ENCODE results near the gene GVQW3. TPM values are rescaled to one million over a fixed set of nuclear protein-coding genes. Genes with fewer than 3 reads are reported as not detected.
A peak's percentile ranks its signal among the peaks of the same experiment; 100 is the strongest.

Gene GVQW3
- polyA plus RNA-seq, 3 donors, result 0.15 to 1.1 TPM; not detected in 1

DNA sequence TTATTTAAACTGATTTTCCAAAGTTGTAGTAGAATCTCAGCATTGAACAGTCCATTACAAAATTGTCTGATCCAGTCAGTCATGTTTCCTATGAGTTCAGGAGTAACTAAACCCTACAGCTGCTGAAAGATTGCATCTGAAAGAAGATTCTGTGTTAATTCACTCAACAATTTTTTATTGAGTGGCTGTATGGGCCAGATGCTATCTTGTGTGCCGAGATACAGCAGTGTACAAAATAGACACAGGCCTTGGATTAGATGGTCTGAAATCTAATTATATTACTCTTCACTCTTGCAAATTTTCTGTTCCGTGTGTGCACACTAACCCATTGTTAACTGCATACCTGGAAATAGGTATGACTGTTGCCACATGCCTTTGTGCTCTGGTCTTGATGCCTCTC lies 7.3 kb downstream of the GVQW3 start:
- Histone ChIP-seq H3K4me3 (replicated peaks in 1 of 3; ENCODE audit: low read depth in 2 of 3, low read length in 3 of 3) (no peak overlapping the region), H3K27me3 (ENCODE audit: control insufficient read depth in 2 of 2, insufficient read depth in 2 of 2, low read length in 2 of 2) (no peaks in the 10 kb centered on the region), H3K36me3 (replicated peaks in 1 of 2; ENCODE audit: control insufficient read depth in 1 of 2, insufficient read depth in 2 of 2, low read length in 2 of 2) (no peaks in the 10 kb centered on the region), H4K20me1 (ENCODE audit: insufficient read depth, low read length) (no peaks in the 10 kb centered on the region), H2AFZ (ENCODE audit: insufficient read depth, low read depth, low read length, poor library complexity, severe bottlenecking) (no peak overlapping the region), H3K27ac (ENCODE audit: low read depth in 1 of 2, low read length in 2 of 2) (no peak overlapping the region), H3K9me3 (replicated peaks in 1 of 2; ENCODE audit: control insufficient read depth in 1 of 2, insufficient read depth in 1 of 2, low read length in 2 of 2) (no peaks in the 10 kb centered on the region), H3K79me2 (ENCODE audit: insufficient read depth, low read length) (no peaks in the 10 kb centered on the region), H3K9ac (ENCODE audit: insufficient read depth, low read length, poor library complexity, severe bottlenecking) (no peak overlapping the region), H3K4me2 (replicated peaks; ENCODE audit: extremely low read depth, low read length, poor library complexity, severe bottlenecking) (no peak overlapping the region), H3K4me1 (ENCODE audit: control insufficient read depth in 1 of 2, insufficient read depth in 2 of 2, low read length in 2 of 2) (peaks cover 8% of the 10 kb centered on the region in 2 donors)
- Mint-ChIP-seq H3K27ac (no peak overlapping the region), H3K9me3 (peaks cover 0 to 5% (median 0%) of the 10 kb centered on the region in 7 donors), H3K4me3 (no peak overlapping the region), H3K36me3 (no peaks in the 10 kb centered on the region), H3K27me3 (ENCODE audit: low read depth in 3 of 3) (peaks cover 0 to 3% (median 1%) of the 10 kb centered on the region in 3 donors), H3K4me1 (peaks cover 19% of the 10 kb centered on the region)
- WGBS (ENCODE audit: insufficient coverage), result no CpG with 5 or more reads among the region's 2 CpGs
- TF ChIP-seq, protein P1, sequence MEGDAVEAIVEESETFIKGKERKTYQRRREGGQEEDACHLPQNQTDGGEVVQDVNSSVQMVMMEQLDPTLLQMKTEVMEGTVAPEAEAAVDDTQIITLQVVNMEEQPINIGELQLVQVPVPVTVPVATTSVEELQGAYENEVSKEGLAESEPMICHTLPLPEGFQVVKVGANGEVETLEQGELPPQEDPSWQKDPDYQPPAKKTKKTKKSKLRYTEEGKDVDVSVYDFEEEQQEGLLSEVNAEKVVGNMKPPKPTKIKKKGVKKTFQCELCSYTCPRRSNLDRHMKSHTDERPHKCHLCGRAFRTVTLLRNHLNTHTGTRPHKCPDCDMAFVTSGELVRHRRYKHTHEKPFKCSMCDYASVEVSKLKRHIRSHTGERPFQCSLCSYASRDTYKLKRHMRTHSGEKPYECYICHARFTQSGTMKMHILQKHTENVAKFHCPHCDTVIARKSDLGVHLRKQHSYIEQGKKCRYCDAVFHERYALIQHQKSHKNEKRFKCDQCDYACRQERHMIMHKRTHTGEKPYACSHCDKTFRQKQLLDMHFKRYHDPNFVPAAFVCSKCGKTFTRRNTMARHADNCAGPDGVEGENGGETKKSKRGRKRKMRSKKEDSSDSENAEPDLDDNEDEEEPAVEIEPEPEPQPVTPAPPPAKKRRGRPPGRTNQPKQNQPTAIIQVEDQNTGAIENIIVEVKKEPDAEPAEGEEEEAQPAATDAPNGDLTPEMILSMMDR (IDR thresholded peaks at IDR 0.05), result no peak
- intact Hi-C loops (cut with micrococcal nuclease), result loop anchor here in 1 of 2 donors (10.0 kb wide), 1 partner anchor 154 kb away; no protein-coding TSS in a partner anchor
- no peak for DNase-seq

DNA sequence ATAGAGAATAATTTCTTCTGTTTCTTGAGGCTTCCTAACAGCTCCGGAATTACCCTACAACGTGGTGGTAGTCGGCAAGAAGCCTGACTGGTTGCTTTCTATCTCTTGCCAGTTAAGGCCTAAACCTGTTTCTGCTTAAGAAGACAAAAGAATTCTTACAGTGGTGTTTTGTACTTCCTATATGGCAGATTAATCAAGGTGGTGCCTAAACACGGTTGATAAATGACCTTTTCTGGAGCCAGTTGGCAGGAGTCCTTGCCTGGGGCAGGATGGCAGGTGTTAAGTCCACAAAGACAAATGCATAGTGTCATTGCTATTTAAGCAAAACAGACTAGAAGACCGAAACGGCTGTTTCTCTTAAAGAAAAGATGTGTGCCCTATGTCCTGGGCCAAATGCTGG lies 9.9 kb downstream of the GVQW3 start:
- H3K9ac ChIP-seq (ENCODE audit: insufficient read depth, low read length, poor library complexity, severe bottlenecking), result no peak overlapping the region
- 27% methylated on average over 2 of the region's 6 CpGs for WGBS (ENCODE audit: insufficient coverage)
- intact Hi-C loops (cut with micrococcal nuclease), result no loop called here

More for the DNA sequence above, 9.9 kb downstream of the GVQW3 start:
- H3K4me3 Mint-ChIP-seq, result no peak overlapping the region
- TF ChIP-seq, protein P1 (IDR thresholded peaks at IDR 0.05), result no peak
- Histone ChIP-seq H3K4me1 (ENCODE audit: control insufficient read depth in 1 of 2, insufficient read depth in 2 of 2, low read length in 2 of 2) (peaks cover 0 to 3% of the 10 kb centered on the region in 2 donors), H3K36me3 (replicated peaks in 1 of 2; ENCODE audit: control insufficient read depth in 1 of 2, insufficient read depth in 2 of 2, low read length in 2 of 2) (no peaks in the 10 kb centered on the region), H2AFZ (ENCODE audit: insufficient read depth, low read depth, low read length, poor library complexity, severe bottlenecking) (no peak overlapping the region), H4K20me1 (ENCODE audit: insufficient read depth, low read length) (no peaks in the 10 kb centered on the region), H3K4me2 (replicated peaks; ENCODE audit: extremely low read depth, low read length, poor library complexity, severe bottlenecking) (no peak overlapping the region), H3K27me3 (ENCODE audit: control insufficient read depth in 2 of 2, insufficient read depth in 2 of 2, low read length in 2 of 2) (no peaks in the 10 kb centered on the region), H3K79me2 (ENCODE audit: insufficient read depth, low read length) (no peaks in the 10 kb centered on the region), H3K27ac (ENCODE audit: low read depth in 1 of 2, low read length in 2 of 2) (no peak overlapping the region), H3K4me3 (replicated peaks in 1 of 3; ENCODE audit: low read depth in 2 of 3, low read length in 3 of 3) (no peak overlapping the region), H3K9me3 (replicated peaks in 1 of 2; ENCODE audit: control insufficient read depth in 1 of 2, insufficient read depth in 1 of 2, low read length in 2 of 2) (no peaks in the 10 kb centered on the region)
- peaks cover 0 to 5% (median 0%) of the 10 kb centered on the region in 7 donors for H3K9me3 Mint-ChIP-seq
- DNase-seq, result no peak
- no peaks in the 10 kb centered on the region for H3K36me3 Mint-ChIP-seq
- H3K4me1 Mint-ChIP-seq, result peaks cover 12% of the 10 kb centered on the region
- H3K27me3 Mint-ChIP-seq (ENCODE audit: low read depth in 3 of 3), result peaks cover 0 to 3% (median 1%) of the 10 kb centered on the region in 3 donors
- H3K27ac Mint-ChIP-seq, result peak overlapping the region in 2 of 7 donors; percentile 14 to 26
